HG03342 (cell line): Measurements from ENCODE around the gene PPP2R5A.
"Not testable (repeated sequence)": the region's sequence is repeated elsewhere in the genome, so short reads cannot be mapped to it uniquely, and the experiment has no call there.

Experiments
- ATAC-seq: cut with Tn5 transposase; IDR thresholded peaks from one replicate; pipeline ENCODE4 v1.9.1; 2021; ENCODE audit warnings: mild to moderate bottlenecking, moderate library complexity; ENCODE audit not compliant: unreplicated experiment

Gene PPP2R5A

GRCh38 chr1:212351588-212352362, 66.6 kb downstream of the PPP2R5A start:
- ATAC-seq = no peak

- no peak for ATAC-seq
Measured at GRCh38 chr1:212353181-212353580, 68.0 kb downstream of the PPP2R5A start.

DNA sequence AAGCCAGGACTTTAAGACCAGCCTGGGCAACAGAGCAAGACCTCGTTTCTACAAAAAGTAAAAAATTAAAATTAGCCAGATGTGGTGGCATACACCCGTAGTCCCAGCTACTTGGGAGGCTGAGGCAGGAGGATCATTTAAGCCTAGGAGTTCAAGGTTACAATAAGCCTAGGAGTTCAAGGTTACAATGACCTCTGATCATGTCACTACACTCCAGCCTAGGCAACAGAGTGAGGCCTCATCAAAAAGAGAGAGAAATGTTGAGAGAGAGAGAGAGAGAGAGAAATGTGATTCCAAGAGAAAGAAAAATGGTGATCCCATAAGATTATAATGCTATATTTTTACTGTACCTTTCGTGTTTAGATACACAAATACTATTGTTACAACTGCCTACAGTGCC, 69.3 kb downstream of the PPP2R5A start:
- ATAC-seq = no peak

- ATAC-seq = no peak
Measured at GRCh38 chr1:212355230-212355969, 70.2 kb downstream of the PPP2R5A start.

DNA sequence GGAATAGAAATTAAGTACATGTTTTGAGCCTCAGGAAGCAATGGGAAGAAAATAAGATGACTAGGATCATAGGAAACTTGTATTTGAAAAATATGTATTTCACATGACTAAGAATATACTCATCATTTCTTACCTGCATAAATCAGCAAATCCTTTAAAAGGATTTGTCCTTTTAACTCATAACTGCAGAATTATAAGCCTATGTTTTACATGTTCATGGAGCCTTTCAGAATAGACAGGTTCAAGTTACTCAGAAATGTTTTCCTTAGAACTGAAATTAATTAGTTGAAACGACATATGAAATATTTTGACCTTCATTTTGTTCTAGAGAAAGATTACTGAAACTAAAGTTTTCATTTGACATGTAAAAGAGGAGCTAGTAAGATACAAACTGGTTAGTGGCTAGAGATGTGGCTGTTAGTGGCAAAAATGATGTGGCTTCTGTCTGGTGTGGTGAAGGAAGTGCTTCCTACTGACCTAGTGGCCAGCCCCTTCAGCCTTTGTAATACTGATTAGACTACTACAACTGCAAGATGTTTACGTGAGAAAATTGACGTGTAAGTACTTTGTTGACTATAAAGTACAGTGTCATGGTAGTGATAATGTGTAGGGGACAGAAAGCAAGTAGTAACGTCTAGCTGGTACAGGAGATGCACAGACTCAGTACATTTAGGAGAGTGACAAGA, 74.7 kb downstream of the PPP2R5A start:
- no peak for ATAC-seq

GRCh38 chr1:212364985-212365384, 79.8 kb downstream of the PPP2R5A start:
- no peak for ATAC-seq

DNA sequence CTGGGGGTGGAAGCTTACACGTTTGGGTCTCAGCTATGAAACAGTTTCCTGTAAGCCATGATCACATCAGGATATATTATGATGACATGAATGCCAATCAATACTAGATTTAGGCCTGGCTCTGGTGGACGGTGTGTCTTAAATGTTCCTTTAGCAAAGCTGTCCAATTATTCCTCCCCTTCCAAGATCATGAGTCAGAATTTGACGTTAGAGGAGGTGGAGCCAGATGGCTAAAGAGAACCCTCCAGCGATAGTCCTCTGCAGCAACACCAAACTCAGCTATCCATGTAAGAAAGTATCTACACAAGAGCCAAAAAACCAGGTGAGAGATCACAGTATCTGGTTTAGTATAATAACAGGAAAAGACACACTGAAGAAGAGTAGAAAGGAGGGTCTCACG, 81.7 kb downstream of the PPP2R5A start:
- no peak for ATAC-seq

DNA sequence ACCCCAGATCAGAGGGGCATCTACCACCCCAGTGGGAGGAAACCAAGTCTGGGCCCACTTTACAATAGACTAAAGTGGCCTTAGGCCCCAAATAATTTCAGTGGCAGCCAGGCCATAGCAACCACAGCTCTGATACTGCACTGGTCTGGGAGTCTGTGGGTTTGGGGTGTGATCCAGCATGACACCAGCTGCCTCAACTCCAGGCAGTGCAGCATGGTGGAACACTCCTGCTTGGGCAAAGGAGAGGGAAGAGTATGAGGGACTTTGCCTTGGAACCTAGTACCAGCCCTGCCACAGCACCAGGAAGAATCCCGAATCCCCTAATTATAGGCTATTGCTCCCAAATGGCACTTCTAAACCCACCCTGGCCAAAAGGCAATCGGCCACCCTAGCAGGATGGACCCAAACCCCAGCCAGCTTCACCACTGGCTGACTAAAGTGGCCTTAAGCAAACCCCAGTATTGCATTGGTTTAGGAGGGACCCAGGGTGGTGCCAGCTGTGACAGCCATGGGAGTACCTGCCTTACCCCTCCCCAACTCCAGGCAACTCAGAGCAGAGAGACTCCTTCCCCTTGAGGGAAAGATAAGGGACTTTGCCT, 82.4 kb downstream of the PPP2R5A start:
- no peak for ATAC-seq

- ATAC-seq = peak; percentile 95
Measured at GRCh38 chr1:212368073-212368484, 82.9 kb downstream of the PPP2R5A start.

DNA sequence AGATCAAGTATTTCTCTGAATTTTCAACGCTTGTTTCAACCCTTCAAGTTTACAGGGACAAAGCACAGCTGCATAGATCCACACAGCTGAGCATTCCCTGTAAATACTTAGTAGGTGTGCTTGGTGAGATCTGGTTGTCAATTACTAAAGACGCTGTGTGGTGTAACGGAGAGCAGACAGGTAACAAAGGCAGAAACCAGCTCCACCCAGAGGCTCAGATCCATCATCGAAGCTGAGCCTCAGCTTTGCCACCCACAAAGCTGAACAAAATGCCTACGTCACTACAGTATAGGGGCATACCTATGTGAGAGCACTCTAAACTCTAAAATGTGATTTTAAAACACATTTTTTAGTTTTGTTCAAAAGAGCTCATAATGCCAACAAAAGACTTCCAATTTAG, 90.8 kb downstream of the PPP2R5A start:
- ATAC-seq = no peak

- no peak for ATAC-seq
Measured at GRCh38 chr1:212377644-212378043, 92.4 kb downstream of the PPP2R5A start.

DNA sequence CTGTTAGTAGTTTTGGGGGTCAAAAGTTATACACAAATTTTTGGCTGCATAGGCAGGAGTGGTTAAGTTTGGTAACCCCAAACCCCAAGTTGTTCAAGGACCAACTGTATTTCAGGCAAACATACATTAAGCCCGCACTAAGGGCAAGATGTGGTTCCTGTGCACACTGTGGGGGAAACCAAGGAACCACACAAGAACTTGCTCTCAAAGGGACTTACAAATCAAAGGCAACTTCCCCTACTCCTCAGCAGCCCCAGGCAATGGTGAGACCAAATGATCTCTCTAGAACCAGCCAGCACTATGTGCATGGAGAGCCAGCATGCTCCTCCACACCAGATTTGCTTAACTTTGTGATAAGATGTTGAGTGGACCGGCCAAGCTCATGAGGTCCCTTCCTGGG, 94.2 kb downstream of the PPP2R5A start:
- ATAC-seq = no peak

DNA sequence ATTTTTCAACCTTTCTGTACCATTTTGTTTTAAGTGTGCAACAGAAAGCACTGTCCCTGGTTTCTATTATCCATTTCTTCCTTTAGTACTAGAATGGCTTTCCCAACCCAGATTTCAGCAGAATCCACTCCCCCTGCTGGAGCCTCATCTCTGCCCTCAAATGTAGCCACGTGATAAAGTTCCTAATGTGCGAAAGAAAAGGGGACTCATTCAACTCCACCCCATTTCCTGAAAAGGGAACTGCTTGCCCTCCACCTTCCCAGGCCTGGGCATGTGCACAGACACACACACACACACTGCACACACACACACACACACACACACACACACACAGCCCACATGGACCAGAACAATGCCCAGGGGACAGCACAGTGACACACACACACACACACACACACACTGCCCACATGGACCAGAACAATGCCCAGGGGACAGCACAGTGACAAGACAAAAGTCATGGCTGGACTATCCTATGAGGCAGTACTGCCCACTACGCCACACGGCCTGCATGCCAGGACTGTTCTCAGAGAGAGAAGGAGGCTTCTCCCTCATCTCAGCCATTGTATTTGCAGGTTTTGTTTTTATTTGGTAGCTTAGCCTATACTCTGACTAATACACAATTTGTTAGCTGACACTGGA, 96.3 kb downstream of the PPP2R5A start:
- ATAC-seq = no peak

DNA sequence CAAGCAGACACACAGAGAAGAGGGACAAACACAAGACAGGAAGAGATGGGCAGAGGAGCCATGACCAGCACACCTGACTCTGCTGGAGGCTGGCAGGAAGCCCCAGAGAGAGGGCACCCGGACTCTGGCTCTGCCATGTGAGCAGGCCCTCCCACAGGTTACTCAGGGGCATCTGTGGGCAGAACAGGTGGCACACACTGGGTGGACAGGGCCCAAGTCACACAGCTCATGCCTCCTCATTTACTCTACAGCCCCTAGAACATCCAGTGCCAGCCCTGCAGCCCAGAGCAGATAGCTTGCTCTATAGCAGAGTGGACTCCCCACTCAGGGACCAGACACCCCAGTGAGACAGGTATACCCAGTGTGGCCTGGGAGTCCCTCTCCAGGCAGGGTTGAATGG, 100.8 kb downstream of the PPP2R5A start:
- ATAC-seq = no peak

GRCh38 chr1:212388985-212389716, 103.9 kb downstream of the PPP2R5A start:
- ATAC-seq = no peak

- not testable (repeated sequence) for ATAC-seq
Measured at GRCh38 chr1:212395678-212396437, 110.6 kb downstream of the PPP2R5A start.

- ATAC-seq = no peak
Measured at GRCh38 chr1:212396638-212397037, 111.4 kb downstream of the PPP2R5A start.

DNA sequence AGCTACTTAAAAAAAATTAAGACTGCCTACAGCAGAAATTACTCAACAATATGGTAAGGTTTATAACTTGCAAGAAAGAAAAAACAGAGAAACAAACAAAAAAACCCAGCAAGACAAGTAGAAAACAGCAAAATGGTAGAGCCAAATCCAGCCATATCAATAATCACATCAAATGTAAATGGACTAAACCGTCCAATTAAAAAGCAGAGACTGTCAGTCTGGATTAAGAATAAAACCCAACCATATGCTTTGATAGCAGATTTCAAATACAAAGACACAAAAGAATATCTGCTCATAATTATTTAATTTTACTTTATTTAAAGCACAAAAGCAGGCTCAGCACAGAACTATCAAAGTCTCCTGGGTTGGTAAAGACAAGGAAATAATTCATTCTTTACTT, 112.0 kb downstream of the PPP2R5A start:
- ATAC-seq = no peak

DNA sequence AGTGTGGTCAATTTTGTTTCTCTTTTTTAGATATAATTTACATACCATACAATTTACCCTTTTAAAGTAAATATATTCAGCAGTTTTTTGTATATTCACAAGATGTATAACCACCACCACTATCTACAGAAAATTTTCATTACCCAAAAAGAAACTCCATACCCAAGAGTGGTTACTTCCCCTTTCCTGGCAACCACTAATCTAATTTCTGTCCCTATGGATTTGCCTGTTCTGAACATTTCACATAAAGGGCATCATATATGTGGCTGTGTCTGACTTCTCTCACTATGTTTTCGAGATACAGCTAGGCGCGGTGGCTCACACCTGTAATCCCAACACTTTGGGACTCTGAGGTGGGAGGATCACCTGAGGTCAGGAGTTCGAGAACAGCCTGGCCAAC, 115.8 kb downstream of the PPP2R5A start:
- no peak for ATAC-seq
